Spleen (tissue), 7 donors: ENCODE measurements around the gene MGAT4D.
"Not testable (repeated sequence)": the region's sequence is repeated elsewhere in the genome, so short reads cannot be mapped to it uniquely, and the experiment has no call there.

Experiments used
- POLR2A ChIP-seq, 3 donors: fragments of 450-650 bp; IDR thresholded peaks; one replicate each; pipeline ENCODE4 v1.5.1; 2017; ENCODE audit warnings: antibody characterized with exemption in 3 of 3, mild to moderate bottlenecking in 1 of 3
- POLR2AphosphoS5 ChIP-seq, 3 donors: sonication (generic); formaldehyde crosslinking; IDR thresholded peaks; one replicate each; pipeline ENCODE4 v1.5.1; 2017; ENCODE audit warnings: antibody characterized with exemption in 3 of 3
- TF ChIP-seq, protein P1 (sequence below), 11 experiments: fragments of 200-600 bp in 7 of 11; fragments of 450-650 bp in 4 of 11; sonication (generic) in 4 of 11; IDR thresholded peaks in 8 of 11; conservative IDR thresholded peaks in 3 of 11; 1 replicate in 7 of 11; 2 replicates in 4 of 11; pipeline versions ENCODE4 v1.4.0 to v1.8.0; 2016 to 2021; ENCODE audit warnings: antibody characterized with exemption in 11 of 11, inconsistent platforms in 4 of 11, mild to moderate bottlenecking in 1 of 11
- donor health status: DM: no; HTN: no; CAD: no; lungs with moderate emphysema.
- donor health status: DM: no; HTN: no; CAD: no.
- donor health status: DM: no; HTN: no; CAD: no.

DNA sequence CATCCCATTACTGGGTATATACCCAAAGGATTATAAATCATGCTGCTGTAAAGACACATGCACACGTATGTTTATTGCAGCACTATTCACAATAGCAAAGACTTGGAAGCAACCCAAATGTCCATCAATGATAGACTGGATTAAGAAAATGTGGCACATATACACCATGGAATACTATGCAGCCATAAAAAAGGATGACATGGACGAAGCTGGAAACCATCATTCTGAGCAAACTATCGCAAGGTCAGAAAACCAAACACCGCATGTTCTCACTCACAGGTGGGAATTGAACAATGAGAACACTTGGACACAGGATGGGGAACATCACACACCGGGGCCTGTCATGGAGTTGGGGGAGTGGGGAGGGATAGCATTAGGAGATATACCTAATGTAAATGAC, 15.7 kb upstream of the MGAT4D start:
- TF ChIP-seq POLR2A, POLR2AphosphoS5 (IDR thresholded peaks at IDR 0.05): not testable (repeated sequence)
- TF ChIP-seq, protein P1, sequence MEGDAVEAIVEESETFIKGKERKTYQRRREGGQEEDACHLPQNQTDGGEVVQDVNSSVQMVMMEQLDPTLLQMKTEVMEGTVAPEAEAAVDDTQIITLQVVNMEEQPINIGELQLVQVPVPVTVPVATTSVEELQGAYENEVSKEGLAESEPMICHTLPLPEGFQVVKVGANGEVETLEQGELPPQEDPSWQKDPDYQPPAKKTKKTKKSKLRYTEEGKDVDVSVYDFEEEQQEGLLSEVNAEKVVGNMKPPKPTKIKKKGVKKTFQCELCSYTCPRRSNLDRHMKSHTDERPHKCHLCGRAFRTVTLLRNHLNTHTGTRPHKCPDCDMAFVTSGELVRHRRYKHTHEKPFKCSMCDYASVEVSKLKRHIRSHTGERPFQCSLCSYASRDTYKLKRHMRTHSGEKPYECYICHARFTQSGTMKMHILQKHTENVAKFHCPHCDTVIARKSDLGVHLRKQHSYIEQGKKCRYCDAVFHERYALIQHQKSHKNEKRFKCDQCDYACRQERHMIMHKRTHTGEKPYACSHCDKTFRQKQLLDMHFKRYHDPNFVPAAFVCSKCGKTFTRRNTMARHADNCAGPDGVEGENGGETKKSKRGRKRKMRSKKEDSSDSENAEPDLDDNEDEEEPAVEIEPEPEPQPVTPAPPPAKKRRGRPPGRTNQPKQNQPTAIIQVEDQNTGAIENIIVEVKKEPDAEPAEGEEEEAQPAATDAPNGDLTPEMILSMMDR (IDR thresholded peaks at IDR 0.05 in 8 of 11, conservative IDR thresholded peaks at IDR 0.05 in 3 of 11): not testable (repeated sequence)
